NB4 (cell line): ENCODE measurements around the gene FHIT.

Experiments
- CTCF ChIP-seq: IDR thresholded peaks from one replicate; pipeline ENCODE4 v1.5.1; 2012; ENCODE audit warnings: low read depth, low read length
- MAX ChIP-seq: IDR thresholded peaks from 2 replicates; pipeline ENCODE4 v1.6.1; 2011; ENCODE audit warnings: low read depth, low read length
- MYC ChIP-seq: IDR thresholded peaks from 2 replicates; pipeline ENCODE4 v1.6.1; 2011; ENCODE audit warnings: low read depth, low read length
- POLR2A ChIP-seq: IDR thresholded peaks from 2 replicates; pipeline ENCODE4 v1.6.1; 2011; ENCODE audit warnings: mild to moderate bottlenecking; ENCODE audit not compliant: insufficient read length; ENCODE audit errors: extremely low read depth

- TF ChIP-seq CTCF, result no peak
- no peak for TF ChIP-seq POLR2A
- TF ChIP-seq MAX, result no peak
- no peak for TF ChIP-seq MYC
These were observed 981.4 kb downstream of the FHIT start for GRCh38 chr3:60269829-60270266.
